A673 (cell line): Measurements from ENCODE around the gene LARGE1. TPM values are rescaled to one million over a fixed set of nuclear protein-coding genes. Genes with fewer than 3 reads are reported as not detected.

Source experiments
- BruUV-seq: library from RNA; stranded (reverse); fragments of 400-500 nt; replicated peaks from 2 replicates; lab custom pipeline; 2021; lab: Mats Ljungman, UMichigan
- CTCF ChIA-PET: fragments of 300-600 bp; sonication (Branson Sonifier 250); formaldehyde crosslinking; loops from one replicate; lab custom pipeline; 2022; ENCODE audit warnings: antibody characterized with exemption; lab: Charles Lee
- POLR2A ChIA-PET: fragments of 300-600 bp; sonication (Branson Sonifier 250); formaldehyde crosslinking; loops from one replicate; lab custom pipeline; 2022; ENCODE audit warnings: antibody characterized with exemption; ENCODE audit not compliant: low non-redundant PET; lab: Charles Lee
- DNase-seq: peaks from one replicate; pipeline ENCODE4 v3.0.0-alpha.2; 2015; ENCODE audit warnings: low spot score
- H3K27ac ChIP-seq: fragments of 200-600 bp; sonication (generic); 2 replicates; pipeline ENCODE4 v1.5.1; 2016; ENCODE audit warnings: mixed run types, low read depth, mild to moderate bottlenecking, mixed read lengths, antibody characterized with exemption, low read length; ENCODE audit not compliant: poor library complexity, severe bottlenecking
- H3K27me3 ChIP-seq: fragments of 200-600 bp; sonication (generic); replicated peaks from 2 replicates; pipeline ENCODE4 v1.6.1; 2017; ENCODE audit warnings: mixed run types, low read depth, mild to moderate bottlenecking, mixed read lengths, antibody characterized with exemption, low read length; ENCODE audit not compliant: insufficient read depth, poor library complexity
- H3K36me3 ChIP-seq: fragments of 200-600 bp; sonication (generic); 2 replicates; pipeline ENCODE4 v1.6.1; 2016; ENCODE audit warnings: mixed run types, mild to moderate bottlenecking, mixed read lengths, antibody characterized with exemption, low read length; ENCODE audit not compliant: insufficient read depth, poor library complexity, severe bottlenecking
- H3K4me1 ChIP-seq: fragments of 200-600 bp; sonication (generic); 2 replicates; pipeline ENCODE4 v1.6.1; 2017; ENCODE audit warnings: mixed run types, mild to moderate bottlenecking, mixed read lengths, antibody characterized with exemption, low read length; ENCODE audit not compliant: insufficient read depth, poor library complexity, severe bottlenecking
- H3K4me3 ChIP-seq: fragments of 200-600 bp; sonication (generic); 2 replicates; pipeline ENCODE4 v1.5.1; 2016; ENCODE audit warnings: low read depth, mixed run types, mild to moderate bottlenecking, mixed read lengths, low read length; ENCODE audit not compliant: poor library complexity, severe bottlenecking
- H3K9me3 ChIP-seq: fragments of 200-600 bp; sonication (generic); 2 replicates; pipeline ENCODE4 v1.6.1; 2016; ENCODE audit warnings: mixed run types, low read depth, mild to moderate bottlenecking, mixed read lengths, antibody characterized with exemption, low read length; ENCODE audit not compliant: poor library complexity, severe bottlenecking
- EZH2 ChIP-seq: fragments of 200-600 bp; sonication (generic); IDR thresholded peaks from 2 replicates; pipeline ENCODE4 v1.6.1; 2017; ENCODE audit warnings: borderline replicate concordance, low read depth, mild to moderate bottlenecking, mixed read lengths, antibody characterized with exemption, low read length; ENCODE audit not compliant: poor library complexity, severe bottlenecking
- intact Hi-C: fragments of 100-400 bp; cut with micrococcal nuclease; formaldehyde crosslinking; loops from one replicate; pipeline ENCODE4 v1.10.0; 2022; ENCODE audit not compliant: unreplicated experiment
- total RNA-seq: library from RNA; stranded (reverse); gene quantifications from 2 replicates; pipeline ENCODE4 v1.2.3, GENCODE V29; 2021
- TF ChIP-seq, protein P1 (sequence below): fragments of 300-800, 200-600 bp; sonication (generic); conservative IDR thresholded peaks from 2 replicates; pipeline ENCODE4 v1.5.1; 2017; ENCODE audit warnings: low read depth, mild to moderate bottlenecking, antibody characterized with exemption, low read length, moderate library complexity, mixed read lengths

The LARGE1 gene
- total RNA-seq, 1 experiment from 2014 or later = not detected

DNA sequence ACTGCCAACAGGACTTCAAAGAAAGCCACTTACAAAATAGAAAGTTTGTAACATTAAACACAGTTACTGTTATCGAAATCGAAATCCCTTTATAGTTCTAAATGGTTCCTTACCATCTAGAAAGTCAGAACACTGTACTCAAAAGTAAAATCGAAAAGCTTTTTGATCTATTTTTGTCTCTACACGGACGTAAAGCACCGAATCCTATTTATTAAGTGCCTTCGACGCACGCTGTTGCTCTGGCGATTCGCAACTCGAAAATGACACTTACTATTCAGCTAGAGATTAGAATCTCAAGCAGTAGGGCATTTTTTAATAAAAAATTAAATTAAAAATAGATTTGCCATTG is 78.3 kb downstream of the LARGE1 start:
- ChIA-PET CTCF (no interaction called here), POLR2A (no interaction called here)
- TF ChIP-seq, protein P1, sequence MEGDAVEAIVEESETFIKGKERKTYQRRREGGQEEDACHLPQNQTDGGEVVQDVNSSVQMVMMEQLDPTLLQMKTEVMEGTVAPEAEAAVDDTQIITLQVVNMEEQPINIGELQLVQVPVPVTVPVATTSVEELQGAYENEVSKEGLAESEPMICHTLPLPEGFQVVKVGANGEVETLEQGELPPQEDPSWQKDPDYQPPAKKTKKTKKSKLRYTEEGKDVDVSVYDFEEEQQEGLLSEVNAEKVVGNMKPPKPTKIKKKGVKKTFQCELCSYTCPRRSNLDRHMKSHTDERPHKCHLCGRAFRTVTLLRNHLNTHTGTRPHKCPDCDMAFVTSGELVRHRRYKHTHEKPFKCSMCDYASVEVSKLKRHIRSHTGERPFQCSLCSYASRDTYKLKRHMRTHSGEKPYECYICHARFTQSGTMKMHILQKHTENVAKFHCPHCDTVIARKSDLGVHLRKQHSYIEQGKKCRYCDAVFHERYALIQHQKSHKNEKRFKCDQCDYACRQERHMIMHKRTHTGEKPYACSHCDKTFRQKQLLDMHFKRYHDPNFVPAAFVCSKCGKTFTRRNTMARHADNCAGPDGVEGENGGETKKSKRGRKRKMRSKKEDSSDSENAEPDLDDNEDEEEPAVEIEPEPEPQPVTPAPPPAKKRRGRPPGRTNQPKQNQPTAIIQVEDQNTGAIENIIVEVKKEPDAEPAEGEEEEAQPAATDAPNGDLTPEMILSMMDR = no peak
- TF ChIP-seq EZH2 = no peak
- no TSS peak for BruUV-seq
- H3K4me1 ChIP-seq = no peaks in the 10 kb centered on the region
- no peak for DNase-seq
- H3K27me3 ChIP-seq = no peaks in the 10 kb centered on the region
- no peak overlapping the region for H3K27ac ChIP-seq
- no peaks in the 10 kb centered on the region for H3K36me3 ChIP-seq
- intact Hi-C loops = no loop called here
- H3K9me3 ChIP-seq = peaks cover 9% of the 10 kb centered on the region
- no peak overlapping the region for H3K4me3 ChIP-seq

DNA sequence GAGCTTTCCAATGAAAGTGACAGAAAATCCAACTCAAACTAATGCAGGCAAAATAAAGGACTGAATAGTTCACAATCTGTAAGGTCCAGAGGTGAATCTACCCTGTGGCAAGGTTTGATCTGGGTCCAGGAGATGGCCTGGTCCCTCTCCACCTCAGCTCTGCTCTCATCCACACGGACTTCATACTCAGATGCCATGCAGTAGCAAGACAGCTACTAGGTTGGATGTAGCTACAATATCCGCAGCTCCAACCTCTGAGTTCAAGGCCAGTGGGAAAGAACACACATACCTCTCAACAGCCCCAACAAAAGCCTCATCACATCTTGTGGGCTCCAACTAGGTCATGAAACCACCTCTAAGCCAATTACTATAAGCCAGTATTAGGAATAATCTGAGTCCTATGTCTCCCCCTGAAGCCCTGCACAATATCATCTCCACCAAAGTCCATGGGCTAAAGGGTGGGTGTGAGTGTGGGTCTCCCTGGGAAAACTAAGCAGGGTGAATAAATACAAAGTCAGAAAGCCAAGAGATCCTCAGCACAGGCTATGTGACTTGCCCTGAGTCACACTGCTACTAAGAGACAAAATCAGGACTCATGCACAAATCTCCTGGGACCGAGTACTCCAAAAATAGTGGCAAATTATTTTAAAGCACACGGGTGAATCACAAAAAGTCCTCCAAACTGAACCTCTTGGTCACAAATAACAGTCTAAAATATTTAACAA is 78.8 kb downstream of the LARGE1 start:
- intact Hi-C loops = no loop called here
- Histone ChIP-seq H3K9me3 (peaks cover 9% of the 10 kb centered on the region), H3K27ac (no peak overlapping the region), H3K4me1 (no peaks in the 10 kb centered on the region), H3K36me3 (no peaks in the 10 kb centered on the region), H3K4me3 (no peak overlapping the region), H3K27me3 (no peaks in the 10 kb centered on the region)
- no peak for TF ChIP-seq EZH2
- TF ChIP-seq, protein P1 = no peak
- no peak for DNase-seq
- no TSS peak for BruUV-seq
- CTCF ChIA-PET = no interaction called here
- POLR2A ChIA-PET = no interaction called here

DNA sequence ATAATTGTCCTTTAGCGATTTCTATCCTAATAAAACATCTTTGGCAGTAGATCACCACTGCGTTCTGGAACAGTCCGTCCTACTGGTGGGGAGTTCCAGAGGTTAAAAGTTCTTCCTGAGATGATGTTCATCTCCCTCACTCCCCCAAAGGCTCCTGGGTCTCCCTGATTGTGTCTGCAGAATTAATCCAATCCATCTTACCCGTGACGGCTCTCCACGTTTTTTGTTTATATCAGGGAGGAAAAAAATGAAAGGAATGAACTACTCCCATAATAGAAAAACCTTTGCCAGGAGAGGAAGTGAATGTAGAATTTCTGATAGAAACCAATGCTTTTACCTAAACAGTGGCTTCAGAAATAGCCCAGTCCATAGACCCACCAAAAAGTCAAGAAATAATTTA is 81.6 kb downstream of the LARGE1 start:
- intact Hi-C loops = no loop called here
- CTCF ChIA-PET = no interaction called here

More for the DNA sequence above, 81.6 kb downstream of the LARGE1 start:
- Histone ChIP-seq H3K4me3 (no peak overlapping the region), H3K4me1 (no peaks in the 10 kb centered on the region), H3K36me3 (no peaks in the 10 kb centered on the region), H3K27me3 (no peaks in the 10 kb centered on the region), H3K27ac (no peak overlapping the region), H3K9me3 (peaks cover under 1% of the 10 kb centered on the region)
- POLR2A ChIA-PET = no interaction called here
- no TSS peak for BruUV-seq
- no peak for TF ChIP-seq EZH2
- TF ChIP-seq, protein P1 = no peak
- no peak for DNase-seq
